ENCODE results near the gene INPP4B. TPM values are rescaled to one million over a fixed set of nuclear protein-coding genes. Genes with fewer than 3 reads are reported as not detected.

The INPP4B gene
- total RNA-seq, 1 experiment from 2014 or later = 17.6 TPM

DNA sequence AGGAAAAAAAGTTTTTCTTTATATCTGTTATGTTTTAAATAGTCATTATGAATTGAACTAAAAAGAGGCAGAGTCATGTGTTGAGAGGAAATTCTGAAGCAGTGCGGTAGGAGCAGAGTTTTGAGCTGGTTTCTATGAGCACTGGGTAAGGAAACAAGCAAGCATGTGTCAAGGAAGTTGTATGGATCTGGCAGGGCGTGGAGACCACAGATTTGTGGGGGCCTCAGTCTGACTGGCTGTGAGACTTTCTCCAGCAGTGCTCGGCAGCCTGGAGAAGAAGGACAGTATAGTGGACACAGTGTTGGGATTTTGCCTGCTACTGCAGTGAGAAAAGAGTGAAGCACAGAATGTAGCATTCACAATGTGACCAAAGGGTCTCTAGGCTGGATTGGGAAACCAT lies 399.1 kb downstream of the INPP4B start:
- CTCF ChIA-PET = no interaction called here
- no peak overlapping the region for H3K27ac Mint-ChIP-seq (ENCODE audit: low read depth, unreplicated experiment)
- no peaks in the 10 kb centered on the region for H3K9me3 Mint-ChIP-seq (ENCODE audit: unreplicated experiment)
- H3K36me3 Mint-ChIP-seq (ENCODE audit: insufficient read depth, unreplicated experiment) = no peaks in the 10 kb centered on the region
- POLR2A ChIA-PET = no interaction called here
- TF ChIP-seq, protein P1, sequence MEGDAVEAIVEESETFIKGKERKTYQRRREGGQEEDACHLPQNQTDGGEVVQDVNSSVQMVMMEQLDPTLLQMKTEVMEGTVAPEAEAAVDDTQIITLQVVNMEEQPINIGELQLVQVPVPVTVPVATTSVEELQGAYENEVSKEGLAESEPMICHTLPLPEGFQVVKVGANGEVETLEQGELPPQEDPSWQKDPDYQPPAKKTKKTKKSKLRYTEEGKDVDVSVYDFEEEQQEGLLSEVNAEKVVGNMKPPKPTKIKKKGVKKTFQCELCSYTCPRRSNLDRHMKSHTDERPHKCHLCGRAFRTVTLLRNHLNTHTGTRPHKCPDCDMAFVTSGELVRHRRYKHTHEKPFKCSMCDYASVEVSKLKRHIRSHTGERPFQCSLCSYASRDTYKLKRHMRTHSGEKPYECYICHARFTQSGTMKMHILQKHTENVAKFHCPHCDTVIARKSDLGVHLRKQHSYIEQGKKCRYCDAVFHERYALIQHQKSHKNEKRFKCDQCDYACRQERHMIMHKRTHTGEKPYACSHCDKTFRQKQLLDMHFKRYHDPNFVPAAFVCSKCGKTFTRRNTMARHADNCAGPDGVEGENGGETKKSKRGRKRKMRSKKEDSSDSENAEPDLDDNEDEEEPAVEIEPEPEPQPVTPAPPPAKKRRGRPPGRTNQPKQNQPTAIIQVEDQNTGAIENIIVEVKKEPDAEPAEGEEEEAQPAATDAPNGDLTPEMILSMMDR (IDR thresholded peaks at IDR 0.05; ENCODE audit: unreplicated experiment) = no peak
- BruUV-seq (replicated peaks) = no TSS peak
- H3K27me3 Mint-ChIP-seq (ENCODE audit: insufficient read depth, unreplicated experiment) = no peaks in the 10 kb centered on the region
- peaks cover under 1% of the 10 kb centered on the region for H3K4me1 Mint-ChIP-seq (ENCODE audit: insufficient read depth, unreplicated experiment)
- intact Hi-C loops (cut with micrococcal nuclease) = no loop called here
- H3K4me3 Mint-ChIP-seq (ENCODE audit: unreplicated experiment) = no peak overlapping the region
- no peak for DNase-seq (ENCODE audit: unreplicated experiment)

DNA sequence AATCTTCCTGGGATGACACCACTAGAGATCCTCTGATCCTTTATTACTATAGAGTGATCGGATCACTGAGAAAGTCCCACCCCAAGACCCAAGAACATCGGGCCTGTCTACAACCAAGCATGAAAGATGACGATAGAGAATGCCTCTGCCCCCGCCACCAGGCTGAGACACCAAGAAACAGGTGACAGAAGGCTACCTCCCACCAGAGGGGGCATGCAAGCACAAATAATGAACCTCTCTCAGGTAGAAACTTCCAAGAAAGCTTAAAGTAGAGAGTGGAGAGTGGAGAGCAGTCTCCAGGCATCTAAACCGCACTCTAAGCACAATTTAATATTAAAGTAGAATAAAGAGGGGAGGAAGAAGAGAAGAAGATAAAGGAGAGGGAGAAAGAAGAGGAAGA lies 402.6 kb downstream of the INPP4B start:
- TF ChIP-seq, protein P1 (IDR thresholded peaks at IDR 0.05; ENCODE audit: unreplicated experiment) = no peak
- no peak overlapping the region for H3K27ac Mint-ChIP-seq (ENCODE audit: low read depth, unreplicated experiment)
- POLR2A ChIA-PET = no interaction called here
- CTCF ChIA-PET = no interaction called here
- no TSS peak for BruUV-seq (replicated peaks)
- DNase-seq (ENCODE audit: unreplicated experiment) = no peak
- no peaks in the 10 kb centered on the region for H3K9me3 Mint-ChIP-seq (ENCODE audit: unreplicated experiment)
- H3K27me3 Mint-ChIP-seq (ENCODE audit: insufficient read depth, unreplicated experiment) = no peaks in the 10 kb centered on the region
- H3K4me3 Mint-ChIP-seq (ENCODE audit: unreplicated experiment) = no peak overlapping the region
- no peaks in the 10 kb centered on the region for H3K4me1 Mint-ChIP-seq (ENCODE audit: insufficient read depth, unreplicated experiment)
- no peaks in the 10 kb centered on the region for H3K36me3 Mint-ChIP-seq (ENCODE audit: insufficient read depth, unreplicated experiment)
- intact Hi-C loops (cut with micrococcal nuclease) = no loop called here

DNA sequence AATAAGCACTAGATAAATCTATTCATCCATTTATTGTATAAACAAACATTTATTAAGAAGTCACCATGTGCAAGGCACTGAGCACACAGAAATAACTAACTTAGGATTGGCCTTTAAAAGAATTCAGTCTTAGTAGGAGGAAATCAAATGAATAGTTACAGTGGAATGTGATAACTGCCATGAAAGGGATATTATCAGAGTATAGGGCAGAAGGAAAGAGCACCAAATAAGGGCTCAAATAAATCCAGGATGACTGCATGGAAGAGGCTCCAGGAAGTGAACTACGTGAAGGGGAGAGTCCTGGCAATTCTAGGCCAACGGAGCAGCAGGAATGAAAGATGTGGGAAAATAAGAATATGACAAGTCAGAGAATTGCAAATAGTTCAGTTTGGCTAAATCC lies 406.0 kb downstream of the INPP4B start:
- ChIA-PET CTCF (interaction anchor here (0.6 kb wide), 1 partner anchor 27 kb away, joined by 4 read pairs; no protein-coding TSS in a partner anchor), POLR2A (no interaction called here)
- DNase-seq (ENCODE audit: unreplicated experiment) = no peak
- TF ChIP-seq, protein P1 (IDR thresholded peaks at IDR 0.05; ENCODE audit: unreplicated experiment) = no peak
- Mint-ChIP-seq H3K4me1 (ENCODE audit: insufficient read depth, unreplicated experiment) (no peaks in the 10 kb centered on the region), H3K4me3 (ENCODE audit: unreplicated experiment) (no peak overlapping the region), H3K27me3 (ENCODE audit: insufficient read depth, unreplicated experiment) (no peaks in the 10 kb centered on the region), H3K36me3 (ENCODE audit: insufficient read depth, unreplicated experiment) (peaks cover 7% of the 10 kb centered on the region), H3K9me3 (ENCODE audit: unreplicated experiment) (peaks cover 5% of the 10 kb centered on the region), H3K27ac (ENCODE audit: low read depth, unreplicated experiment) (no peak overlapping the region)
- intact Hi-C loops (cut with micrococcal nuclease) = no loop called here
- no TSS peak for BruUV-seq (replicated peaks)

DNA sequence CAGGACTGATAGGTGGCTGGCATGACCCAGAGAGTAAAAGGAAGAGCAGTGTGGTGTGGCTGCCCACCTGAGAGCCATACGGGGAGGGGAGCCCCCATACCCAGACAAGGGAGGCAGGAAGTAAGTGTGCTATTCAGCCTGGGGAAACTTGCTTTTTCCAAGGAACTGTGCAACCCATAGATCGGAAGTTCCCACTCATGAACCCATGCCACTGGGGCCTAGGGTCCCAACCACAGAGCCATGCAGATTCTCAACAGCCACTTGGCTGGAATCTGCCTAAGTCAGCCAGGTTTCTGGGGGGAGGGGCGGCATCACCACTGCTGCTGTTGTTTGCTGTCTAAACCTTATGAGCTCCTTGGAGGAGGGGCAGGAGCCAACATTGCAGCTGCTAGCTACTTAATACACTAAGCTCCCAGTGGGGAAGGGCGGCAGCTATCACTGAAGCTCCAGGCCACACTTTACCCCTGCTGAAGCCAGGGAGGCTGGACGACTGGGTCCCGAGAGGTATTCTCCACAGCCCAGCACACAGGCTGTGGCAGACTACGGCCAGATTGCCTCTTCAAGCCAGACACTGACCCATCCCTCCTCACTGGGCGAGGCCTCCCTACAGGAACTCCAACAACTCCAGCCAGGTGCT lies 410.4 kb downstream of the INPP4B start:
- ChIA-PET CTCF (interaction anchor here (0.6 kb wide), 1 partner anchor 644 kb away, joined by 3 read pairs; no protein-coding TSS in a partner anchor), POLR2A (no interaction called here)
- no peak overlapping the region for H3K4me3 Mint-ChIP-seq (ENCODE audit: unreplicated experiment)
- H3K4me1 Mint-ChIP-seq (ENCODE audit: insufficient read depth, unreplicated experiment) = no peaks in the 10 kb centered on the region
- H3K27me3 Mint-ChIP-seq (ENCODE audit: insufficient read depth, unreplicated experiment) = no peaks in the 10 kb centered on the region
- H3K36me3 Mint-ChIP-seq (ENCODE audit: insufficient read depth, unreplicated experiment) = peaks cover 7% of the 10 kb centered on the region
- H3K9me3 Mint-ChIP-seq (ENCODE audit: unreplicated experiment) = peaks cover 5% of the 10 kb centered on the region
- H3K27ac Mint-ChIP-seq (ENCODE audit: low read depth, unreplicated experiment) = no peak overlapping the region
- no TSS peak for BruUV-seq (replicated peaks)
- intact Hi-C loops (cut with micrococcal nuclease) = no loop called here
- DNase-seq (ENCODE audit: unreplicated experiment) = no peak
- TF ChIP-seq, protein P1 (IDR thresholded peaks at IDR 0.05; ENCODE audit: unreplicated experiment) = no peak
